ENCODE results near the gene TAB2. TPM values are rescaled to one million over a fixed set of nuclear protein-coding genes. Genes with fewer than 3 reads are reported as not detected.

Gene TAB2
- total RNA-seq, 1 experiment from 2014 or later, result 55.6 TPM

DNA sequence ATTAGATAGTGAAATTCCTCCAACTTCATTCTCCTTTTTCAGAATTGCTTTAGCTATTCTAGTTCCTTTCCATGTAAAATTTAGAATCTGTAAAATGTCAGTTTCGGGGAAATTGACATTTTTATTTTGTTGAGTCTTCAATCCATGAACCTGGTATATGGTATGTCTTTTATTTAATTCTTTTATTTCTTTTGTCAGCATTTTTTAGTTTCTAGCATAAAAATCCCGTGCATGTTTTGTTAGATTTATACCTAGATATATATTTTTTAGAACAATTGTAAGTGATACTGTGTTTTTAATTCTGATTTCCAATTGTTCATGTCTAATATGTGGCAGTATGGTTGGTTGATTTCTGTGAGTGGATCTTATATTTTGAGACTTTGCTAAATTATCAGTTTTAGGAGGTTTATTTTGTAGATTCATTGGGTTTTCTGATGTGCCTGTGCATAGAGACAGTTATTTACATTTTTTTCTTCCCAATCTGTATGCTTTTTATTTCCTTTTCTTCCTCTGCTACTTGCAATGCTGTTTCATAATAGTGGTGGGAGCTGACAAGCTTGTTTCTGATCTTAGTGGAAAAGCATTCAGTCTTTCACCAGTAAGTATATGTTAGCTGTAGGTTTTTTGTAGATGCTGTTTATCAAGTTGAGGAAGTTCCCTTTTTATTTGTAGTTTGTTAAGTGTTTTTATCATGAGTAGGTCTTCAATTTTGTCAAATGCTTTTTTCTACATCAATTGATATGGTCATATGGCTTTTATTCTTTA lies 13.7 kb downstream of the TAB2 start (continued):
- TF ChIP-seq, protein P1, sequence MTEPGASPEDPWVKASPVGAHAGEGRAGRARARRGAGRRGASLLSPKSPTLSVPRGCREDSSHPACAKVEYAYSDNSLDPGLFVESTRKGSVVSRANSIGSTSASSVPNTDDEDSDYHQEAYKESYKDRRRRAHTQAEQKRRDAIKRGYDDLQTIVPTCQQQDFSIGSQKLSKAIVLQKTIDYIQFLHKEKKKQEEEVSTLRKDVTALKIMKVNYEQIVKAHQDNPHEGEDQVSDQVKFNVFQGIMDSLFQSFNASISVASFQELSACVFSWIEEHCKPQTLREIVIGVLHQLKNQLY (CRISPR knock-in tag; IDR thresholded peaks at IDR 0.05), result no peak
- TF ChIP-seq GABPB1 (CRISPR knock-in tag; IDR thresholded peaks at IDR 0.05), result no peak
- TF ChIP-seq SOX15 (CRISPR knock-in tag; IDR thresholded peaks at IDR 0.05), result no peak

DNA sequence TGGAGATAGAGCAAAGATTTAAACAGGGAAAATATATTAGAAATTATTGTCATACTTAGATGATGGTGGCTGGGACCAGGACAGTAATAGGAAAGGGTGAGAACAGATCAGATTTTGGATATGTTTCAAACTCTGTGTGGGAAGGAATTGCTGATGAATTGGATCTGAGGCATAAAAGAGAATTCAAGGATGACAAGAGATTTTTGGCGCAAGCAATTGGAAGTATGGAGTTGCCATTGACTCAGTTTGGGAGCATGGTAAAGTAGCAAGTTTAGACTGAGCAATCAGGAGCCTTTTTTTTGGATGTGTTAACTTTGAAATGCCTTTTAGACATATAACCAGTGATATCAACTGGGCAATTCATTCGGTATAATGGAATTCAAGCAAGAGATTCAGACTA lies 14.4 kb downstream of the TAB2 start:
- Mint-ChIP-seq H3K27ac (peak overlapping the region; percentile 28), H3K4me3 (no peak overlapping the region), H3K36me3 (no peaks in the 10 kb centered on the region), H3K9me3 (no peaks in the 10 kb centered on the region), H3K27me3 (ENCODE audit: low read depth) (no peaks in the 10 kb centered on the region), H3K4me1 (peaks cover 81% of the 10 kb centered on the region)
- CTCF ChIA-PET, result no interaction called here
- TF ChIP-seq SP1 (CRISPR knock-in tag; conservative IDR thresholded peaks at IDR 0.05), result no peak
- no peak for TF ChIP-seq CBFB (CRISPR knock-in tag; IDR thresholded peaks at IDR 0.05; ENCODE audit: low read depth)
- TF ChIP-seq, protein P2, sequence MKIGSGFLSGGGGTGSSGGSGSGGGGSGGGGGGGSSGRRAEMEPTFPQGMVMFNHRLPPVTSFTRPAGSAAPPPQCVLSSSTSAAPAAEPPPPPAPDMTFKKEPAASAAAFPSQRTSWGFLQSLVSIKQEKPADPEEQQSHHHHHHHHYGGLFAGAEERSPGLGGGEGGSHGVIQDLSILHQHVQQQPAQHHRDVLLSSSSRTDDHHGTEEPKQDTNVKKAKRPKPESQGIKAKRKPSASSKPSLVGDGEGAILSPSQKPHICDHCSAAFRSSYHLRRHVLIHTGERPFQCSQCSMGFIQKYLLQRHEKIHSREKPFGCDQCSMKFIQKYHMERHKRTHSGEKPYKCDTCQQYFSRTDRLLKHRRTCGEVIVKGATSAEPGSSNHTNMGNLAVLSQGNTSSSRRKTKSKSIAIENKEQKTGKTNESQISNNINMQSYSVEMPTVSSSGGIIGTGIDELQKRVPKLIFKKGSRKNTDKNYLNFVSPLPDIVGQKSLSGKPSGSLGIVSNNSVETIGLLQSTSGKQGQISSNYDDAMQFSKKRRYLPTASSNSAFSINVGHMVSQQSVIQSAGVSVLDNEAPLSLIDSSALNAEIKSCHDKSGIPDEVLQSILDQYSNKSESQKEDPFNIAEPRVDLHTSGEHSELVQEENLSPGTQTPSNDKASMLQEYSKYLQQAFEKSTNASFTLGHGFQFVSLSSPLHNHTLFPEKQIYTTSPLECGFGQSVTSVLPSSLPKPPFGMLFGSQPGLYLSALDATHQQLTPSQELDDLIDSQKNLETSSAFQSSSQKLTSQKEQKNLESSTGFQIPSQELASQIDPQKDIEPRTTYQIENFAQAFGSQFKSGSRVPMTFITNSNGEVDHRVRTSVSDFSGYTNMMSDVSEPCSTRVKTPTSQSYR (CRISPR knock-in tag; IDR thresholded peaks at IDR 0.05), result no peak
- no peak for TF ChIP-seq ZNF263 (CRISPR knock-in tag; IDR thresholded peaks at IDR 0.05; ENCODE audit: low read depth)
- no peak for TF ChIP-seq NR2C2 (CRISPR knock-in tag; IDR thresholded peaks at IDR 0.05)
- TF ChIP-seq ZNF121 (CRISPR knock-in tag; IDR thresholded peaks at IDR 0.05), result no peak
- no peak for TF ChIP-seq NFE2L1 (CRISPR knock-in tag; IDR thresholded peaks at IDR 0.05)
- no peak for TF ChIP-seq ZNF416 (CRISPR knock-in tag; IDR thresholded peaks at IDR 0.05)
- TF ChIP-seq, protein P3, sequence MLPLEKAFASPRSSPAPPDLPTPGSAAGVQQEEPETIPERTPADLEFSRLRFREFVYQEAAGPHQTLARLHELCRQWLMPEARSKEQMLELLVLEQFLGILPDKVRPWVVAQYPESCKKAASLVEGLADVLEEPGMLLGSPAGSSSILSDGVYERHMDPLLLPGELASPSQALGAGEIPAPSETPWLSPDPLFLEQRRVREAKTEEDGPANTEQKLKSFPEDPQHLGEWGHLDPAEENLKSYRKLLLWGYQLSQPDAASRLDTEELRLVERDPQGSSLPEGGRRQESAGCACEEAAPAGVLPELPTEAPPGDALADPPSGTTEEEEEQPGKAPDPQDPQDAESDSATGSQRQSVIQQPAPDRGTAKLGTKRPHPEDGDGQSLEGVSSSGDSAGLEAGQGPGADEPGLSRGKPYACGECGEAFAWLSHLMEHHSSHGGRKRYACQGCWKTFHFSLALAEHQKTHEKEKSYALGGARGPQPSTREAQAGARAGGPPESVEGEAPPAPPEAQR (CRISPR knock-in tag; IDR thresholded peaks at IDR 0.05), result no peak
- TF ChIP-seq ZNF423 (CRISPR knock-in tag; IDR thresholded peaks at IDR 0.05), result no peak
- no peak for TF ChIP-seq ZBTB21 (CRISPR knock-in tag; IDR thresholded peaks at IDR 0.05; ENCODE audit: borderline replicate concordance)
- TF ChIP-seq HMGA2 (CRISPR knock-in tag; IDR thresholded peaks at IDR 0.05), result no peak
- TF ChIP-seq ZNF396 (CRISPR knock-in tag; IDR thresholded peaks at IDR 0.05; ENCODE audit: borderline replicate concordance), result no peak
- TF ChIP-seq ELF4 (CRISPR knock-in tag; IDR thresholded peaks at IDR 0.05; ENCODE audit: low read depth), result no peak
- TF ChIP-seq, protein P4, sequence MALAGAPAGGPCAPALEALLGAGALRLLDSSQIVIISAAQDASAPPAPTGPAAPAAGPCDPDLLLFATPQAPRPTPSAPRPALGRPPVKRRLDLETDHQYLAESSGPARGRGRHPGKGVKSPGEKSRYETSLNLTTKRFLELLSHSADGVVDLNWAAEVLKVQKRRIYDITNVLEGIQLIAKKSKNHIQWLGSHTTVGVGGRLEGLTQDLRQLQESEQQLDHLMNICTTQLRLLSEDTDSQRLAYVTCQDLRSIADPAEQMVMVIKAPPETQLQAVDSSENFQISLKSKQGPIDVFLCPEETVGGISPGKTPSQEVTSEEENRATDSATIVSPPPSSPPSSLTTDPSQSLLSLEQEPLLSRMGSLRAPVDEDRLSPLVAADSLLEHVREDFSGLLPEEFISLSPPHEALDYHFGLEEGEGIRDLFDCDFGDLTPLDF (CRISPR knock-in tag; IDR thresholded peaks at IDR 0.05), result no peak
- DNase-seq (ENCODE audit: low spot score) (no peak), ATAC-seq (no peak)
- POLR2A ChIA-PET, result no interaction called here

DNA sequence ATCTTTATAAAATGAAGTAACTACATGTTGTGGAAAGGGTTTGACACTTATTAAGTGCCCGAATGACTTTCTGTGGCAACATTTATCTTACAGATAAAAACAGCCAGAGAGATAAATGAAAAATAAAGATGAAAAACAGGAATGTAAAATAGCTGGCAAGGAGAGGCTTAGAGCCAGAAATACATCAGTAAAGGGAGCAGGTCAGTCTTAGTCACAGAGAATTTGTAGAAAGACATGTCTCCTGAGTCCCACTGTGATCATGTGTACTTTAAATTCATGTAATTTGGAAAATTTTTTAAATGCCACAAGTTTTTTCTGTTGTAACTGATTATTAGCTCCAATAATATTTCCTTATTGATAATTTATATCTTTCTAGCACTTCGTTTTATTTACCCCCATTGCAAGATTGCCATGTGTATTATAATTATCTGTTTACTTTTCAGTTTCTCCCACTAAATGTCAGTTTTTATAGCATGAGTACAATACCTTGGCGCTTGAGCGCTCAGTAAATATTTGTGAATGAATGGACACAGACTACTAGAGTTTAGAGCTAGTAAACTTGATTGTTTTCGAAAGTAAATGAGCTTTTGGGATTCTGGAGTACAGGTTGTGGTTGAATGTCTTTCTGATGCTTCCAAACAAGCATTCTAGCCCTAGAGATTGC lies 15.2 kb downstream of the TAB2 start:
- DNase-seq (ENCODE audit: low spot score), result no peak
- H3K27me3 Mint-ChIP-seq (ENCODE audit: low read depth), result no peaks in the 10 kb centered on the region
- no peak overlapping the region for H3K4me3 Mint-ChIP-seq
- H3K36me3 Mint-ChIP-seq, result no peaks in the 10 kb centered on the region
- no peak for TF ChIP-seq SMAD3 (CRISPR knock-in tag; IDR thresholded peaks at IDR 0.05; ENCODE audit: borderline replicate concordance)
- TF ChIP-seq, protein P5, sequence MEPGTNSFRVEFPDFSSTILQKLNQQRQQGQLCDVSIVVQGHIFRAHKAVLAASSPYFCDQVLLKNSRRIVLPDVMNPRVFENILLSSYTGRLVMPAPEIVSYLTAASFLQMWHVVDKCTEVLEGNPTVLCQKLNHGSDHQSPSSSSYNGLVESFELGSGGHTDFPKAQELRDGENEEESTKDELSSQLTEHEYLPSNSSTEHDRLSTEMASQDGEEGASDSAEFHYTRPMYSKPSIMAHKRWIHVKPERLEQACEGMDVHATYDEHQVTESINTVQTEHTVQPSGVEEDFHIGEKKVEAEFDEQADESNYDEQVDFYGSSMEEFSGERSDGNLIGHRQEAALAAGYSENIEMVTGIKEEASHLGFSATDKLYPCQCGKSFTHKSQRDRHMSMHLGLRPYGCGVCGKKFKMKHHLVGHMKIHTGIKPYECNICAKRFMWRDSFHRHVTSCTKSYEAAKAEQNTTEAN (CRISPR knock-in tag; IDR thresholded peaks at IDR 0.05), result no peak
- no peak for TF ChIP-seq ZNF423 (CRISPR knock-in tag; IDR thresholded peaks at IDR 0.05)
- H3K27ac Mint-ChIP-seq, result 0 out of 2 replicates have a peak overlapping the region, but pooled peaks have one; percentile 48
- ATAC-seq, result no peak
- CTCF ChIA-PET, result no interaction called here
- POLR2A ChIA-PET, result no interaction called here
- H3K9me3 Mint-ChIP-seq, result no peaks in the 10 kb centered on the region
- H3K4me1 Mint-ChIP-seq, result peaks cover 81% of the 10 kb centered on the region

Data from WTC11 (cell line).